DND-41 (cell line): ENCODE measurements around the gene BRSK2.

ENCODE experiments used
- EZH2 ChIP-seq: IDR thresholded peaks from 3 replicates; pipeline ENCODE4 v1.6.1; 2012; ENCODE audit warnings: borderline replicate concordance, low read depth, mild to moderate bottlenecking, moderate library complexity, low read length, inconsistent platforms; ENCODE audit not compliant: severe bottlenecking
- TF ChIP-seq, protein P1 (sequence below): IDR thresholded peaks from 2 replicates; pipeline ENCODE4 v1.5.1; 2012; ENCODE audit warnings: borderline replicate concordance, low read length, moderate library complexity, mild to moderate bottlenecking; ENCODE audit not compliant: poor library complexity, severe bottlenecking; ENCODE audit errors: extremely low read depth

DNA sequence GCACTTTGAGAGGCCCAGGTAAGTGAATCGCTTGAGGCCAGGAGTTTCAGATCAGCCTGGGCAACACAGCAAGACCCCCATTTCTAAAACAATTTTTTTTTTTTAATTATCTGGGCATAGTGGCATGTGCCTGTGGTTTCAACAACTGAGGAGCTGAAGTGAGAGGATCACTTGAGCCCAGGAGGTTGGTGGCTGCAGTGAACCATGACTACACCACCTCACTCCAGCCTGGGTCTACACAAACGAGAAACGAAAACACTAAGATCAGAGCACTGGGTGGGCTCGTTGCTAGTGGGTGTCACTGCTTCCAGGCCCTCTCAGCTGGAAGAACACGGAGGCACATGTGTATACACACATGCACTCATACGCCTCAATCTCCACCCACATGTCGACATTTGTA lies 100.9 kb downstream of the BRSK2 start:
- TF ChIP-seq, protein P1, sequence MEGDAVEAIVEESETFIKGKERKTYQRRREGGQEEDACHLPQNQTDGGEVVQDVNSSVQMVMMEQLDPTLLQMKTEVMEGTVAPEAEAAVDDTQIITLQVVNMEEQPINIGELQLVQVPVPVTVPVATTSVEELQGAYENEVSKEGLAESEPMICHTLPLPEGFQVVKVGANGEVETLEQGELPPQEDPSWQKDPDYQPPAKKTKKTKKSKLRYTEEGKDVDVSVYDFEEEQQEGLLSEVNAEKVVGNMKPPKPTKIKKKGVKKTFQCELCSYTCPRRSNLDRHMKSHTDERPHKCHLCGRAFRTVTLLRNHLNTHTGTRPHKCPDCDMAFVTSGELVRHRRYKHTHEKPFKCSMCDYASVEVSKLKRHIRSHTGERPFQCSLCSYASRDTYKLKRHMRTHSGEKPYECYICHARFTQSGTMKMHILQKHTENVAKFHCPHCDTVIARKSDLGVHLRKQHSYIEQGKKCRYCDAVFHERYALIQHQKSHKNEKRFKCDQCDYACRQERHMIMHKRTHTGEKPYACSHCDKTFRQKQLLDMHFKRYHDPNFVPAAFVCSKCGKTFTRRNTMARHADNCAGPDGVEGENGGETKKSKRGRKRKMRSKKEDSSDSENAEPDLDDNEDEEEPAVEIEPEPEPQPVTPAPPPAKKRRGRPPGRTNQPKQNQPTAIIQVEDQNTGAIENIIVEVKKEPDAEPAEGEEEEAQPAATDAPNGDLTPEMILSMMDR, result no peak
- no peak for TF ChIP-seq EZH2
